ENCODE data around the gene TUBB4B. TPM values are rescaled to one million over a fixed set of nuclear protein-coding genes. Genes with fewer than 3 reads are reported as not detected.

Gene TUBB4B
- total and polyA plus RNA-seq, 2 experiments from 2014 or later: 309 to 446 TPM

DNA sequence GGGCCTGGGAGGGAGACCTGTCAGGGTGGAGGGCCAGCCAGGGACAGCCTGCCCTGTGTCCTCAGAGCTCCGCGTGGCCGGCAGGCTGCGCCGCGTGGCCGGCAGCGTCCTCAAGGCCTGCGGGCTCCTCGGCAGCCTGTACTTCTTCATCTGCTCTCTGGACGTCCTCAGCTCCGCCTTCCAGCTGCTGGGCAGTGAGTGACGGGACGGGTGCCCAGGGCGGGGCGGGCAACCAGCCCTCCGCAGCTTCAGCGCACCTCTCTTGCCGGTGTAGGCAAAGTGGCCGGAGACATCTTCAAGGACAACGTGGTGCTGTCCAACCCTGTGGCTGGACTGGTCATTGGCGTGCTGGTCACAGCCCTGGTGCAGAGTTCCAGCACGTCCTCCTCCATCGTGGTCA, 8.6 kb upstream of the TUBB4B start:
- Histone ChIP-seq H3K27ac (no peak overlapping the region), H3K27me3 (no peaks in the 10 kb centered on the region), H3K36me3 (replicated peaks; ENCODE audit: insufficient read depth, low read depth) (no peaks in the 10 kb centered on the region), H3K4me3 (no peak overlapping the region), H2AFZ (no peak overlapping the region), H3K4me2 (no peak overlapping the region), H3K4me1 (ENCODE audit: insufficient read depth) (peaks cover 44% of the 10 kb centered on the region), H4K20me1 (ENCODE audit: insufficient read depth, poor library complexity, severe bottlenecking) (no peaks in the 10 kb centered on the region), H3K9me2 (replicated peaks; ENCODE audit: insufficient read depth) (no peaks in the 10 kb centered on the region), H3K9me3 (ENCODE audit: low read depth) (no peaks in the 10 kb centered on the region), H3K79me2 (peaks cover 9% of the 10 kb centered on the region)
- 89% methylated on average over 24 of the region's 24 CpGs for WGBS (ENCODE audit: low lambda C conversion rate, missing lambda C conversion rate)
- TF ChIP-seq CTCF (IDR thresholded peaks at IDR 0.05; ENCODE audit: poor library complexity): no peak
- no peak for TF ChIP-seq EZH2phosphoT487 (IDR thresholded peaks at IDR 0.05; ENCODE audit: low read depth, severe bottlenecking, unreplicated experiment)
- TF ChIP-seq EZH2 (IDR thresholded peaks at IDR 0.05; ENCODE audit: borderline replicate concordance): no peak
- no peak for DNase-seq (ENCODE audit: low spot score)

DNA sequence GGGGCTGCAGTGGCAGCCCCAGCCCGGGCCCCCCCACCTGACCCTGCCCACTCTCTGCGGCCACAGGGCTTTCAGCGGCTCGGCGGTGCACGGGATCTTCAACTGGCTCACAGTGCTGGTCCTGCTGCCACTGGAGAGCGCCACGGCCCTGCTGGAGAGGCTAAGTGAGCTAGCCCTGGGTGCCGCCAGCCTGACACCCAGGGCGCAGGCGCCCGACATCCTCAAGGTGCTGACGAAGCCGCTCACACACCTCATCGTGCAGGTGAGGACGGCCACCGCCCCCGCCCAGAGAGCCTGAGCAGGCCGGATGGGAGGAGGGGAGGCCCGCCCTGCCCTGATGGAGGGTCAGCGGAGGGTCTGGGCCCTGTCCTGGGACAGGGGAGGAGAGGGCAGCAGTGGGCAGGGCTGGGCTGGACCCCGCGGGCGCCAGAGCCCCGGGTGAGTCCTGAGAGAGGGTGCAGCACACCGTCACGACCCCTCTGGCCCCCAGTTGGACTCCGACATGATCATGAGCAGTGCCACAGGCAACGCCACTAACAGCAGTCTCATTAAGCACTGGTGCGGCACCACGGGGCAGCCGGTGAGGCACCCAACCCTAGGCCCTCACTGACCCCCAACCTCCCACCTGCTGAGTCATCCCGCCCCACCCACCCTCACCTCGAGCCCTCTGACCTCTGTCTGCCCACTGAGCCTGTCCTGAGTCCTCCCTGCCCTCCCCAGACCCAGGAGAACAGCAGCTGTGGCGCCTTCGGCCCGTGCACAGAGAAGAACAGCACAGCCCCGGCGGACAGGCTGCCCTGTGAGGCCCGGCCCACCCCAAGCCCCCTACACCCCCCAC, 7.7 kb upstream of the TUBB4B start:
- Histone ChIP-seq H3K27me3 (no peaks in the 10 kb centered on the region), H3K36me3 (replicated peaks; ENCODE audit: insufficient read depth, low read depth) (no peaks in the 10 kb centered on the region), H3K4me3 (no peak overlapping the region), H3K4me2 (no peak overlapping the region), H3K79me2 (peaks cover 18% of the 10 kb centered on the region), H4K20me1 (ENCODE audit: insufficient read depth, poor library complexity, severe bottlenecking) (no peaks in the 10 kb centered on the region), H3K4me1 (ENCODE audit: insufficient read depth) (peaks cover 37% of the 10 kb centered on the region), H3K9me3 (ENCODE audit: low read depth) (no peaks in the 10 kb centered on the region), H2AFZ (no peak overlapping the region), H3K27ac (no peak overlapping the region), H3K9me2 (replicated peaks; ENCODE audit: insufficient read depth) (no peaks in the 10 kb centered on the region)
- no peak for DNase-seq (ENCODE audit: low spot score)
- no peak for TF ChIP-seq EZH2phosphoT487 (IDR thresholded peaks at IDR 0.05; ENCODE audit: low read depth, severe bottlenecking, unreplicated experiment)
- no peak for TF ChIP-seq CTCF (IDR thresholded peaks at IDR 0.05; ENCODE audit: poor library complexity)
- TF ChIP-seq EZH2 (IDR thresholded peaks at IDR 0.05; ENCODE audit: borderline replicate concordance): no peak
- WGBS (ENCODE audit: low lambda C conversion rate, missing lambda C conversion rate): 86% methylated on average over 21 of the region's 40 CpGs

DNA sequence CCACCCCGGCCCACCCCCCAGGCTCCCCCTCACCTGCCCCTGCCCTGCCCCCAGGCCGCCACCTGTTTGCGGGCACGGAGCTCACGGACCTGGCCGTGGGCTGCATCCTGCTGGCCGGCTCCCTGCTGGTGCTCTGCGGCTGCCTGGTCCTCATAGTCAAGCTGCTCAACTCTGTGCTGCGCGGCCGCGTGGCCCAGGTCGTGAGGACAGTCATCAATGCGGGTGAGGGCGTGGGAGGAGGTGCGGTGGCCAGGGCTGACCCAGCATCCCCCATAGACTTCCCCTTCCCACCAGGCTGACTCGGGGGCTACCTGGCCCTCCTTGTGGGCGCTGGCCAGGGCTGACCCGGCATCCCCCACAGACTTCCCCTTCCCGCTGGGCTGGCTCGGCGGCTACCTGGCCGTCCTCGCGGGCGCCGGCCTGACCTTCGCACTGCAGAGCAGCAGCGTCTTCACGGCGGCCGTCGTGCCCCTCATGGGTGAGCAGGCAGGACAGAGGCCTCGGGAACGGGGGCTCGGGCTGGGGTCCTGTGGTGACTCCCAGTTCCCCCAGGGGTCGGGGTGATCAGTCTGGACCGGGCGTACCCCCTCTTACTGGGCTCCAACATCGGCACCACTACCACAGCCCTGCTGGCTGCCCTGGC, 6.9 kb upstream of the TUBB4B start:
- Histone ChIP-seq H3K4me1 (ENCODE audit: insufficient read depth) (peaks cover 41% of the 10 kb centered on the region), H2AFZ (no peak overlapping the region), H3K9me2 (replicated peaks; ENCODE audit: insufficient read depth) (no peaks in the 10 kb centered on the region), H3K27ac (no peak overlapping the region), H4K20me1 (ENCODE audit: insufficient read depth, poor library complexity, severe bottlenecking) (no peaks in the 10 kb centered on the region), H3K4me2 (peak overlapping the region; percentile 82), H3K79me2 (peaks cover 26% of the 10 kb centered on the region), H3K4me3 (no peak overlapping the region), H3K27me3 (no peaks in the 10 kb centered on the region), H3K36me3 (replicated peaks; ENCODE audit: insufficient read depth, low read depth) (no peaks in the 10 kb centered on the region), H3K9me3 (ENCODE audit: low read depth) (no peaks in the 10 kb centered on the region)
- DNase-seq (ENCODE audit: low spot score): no peak
- TF ChIP-seq CTCF (IDR thresholded peaks at IDR 0.05; ENCODE audit: poor library complexity) (no peak), EZH2phosphoT487 (IDR thresholded peaks at IDR 0.05; ENCODE audit: low read depth, severe bottlenecking, unreplicated experiment) (no peak), EZH2 (IDR thresholded peaks at IDR 0.05; ENCODE audit: borderline replicate concordance) (no peak)
- WGBS (ENCODE audit: low lambda C conversion rate, missing lambda C conversion rate): 88% methylated on average over 38 of the region's 40 CpGs

Measured in hepatocyte (in vitro differentiated cells).